WTC11 (cell line): ENCODE results near the gene SRSF4.
A peak's percentile ranks its signal among the peaks of the same experiment; 100 is the strongest.

Source experiments
- ATF3 ChIP-seq: sonication (generic); formaldehyde crosslinking; conservative IDR thresholded peaks from 2 replicates; pipeline ENCODE4 v1.8.1; 2022; ENCODE audit warnings: mild to moderate bottlenecking, missing genetic modification reagents
- IRF2 ChIP-seq: sonication (generic); formaldehyde crosslinking; IDR thresholded peaks from 2 replicates; pipeline ENCODE4 v1.8.0; 2022; ENCODE audit warnings: low read depth, missing genetic modification reagents, borderline replicate concordance
- KAT7 ChIP-seq: sonication (generic); formaldehyde crosslinking; IDR thresholded peaks from 2 replicates; pipeline ENCODE4 v1.8.1; 2023; ENCODE audit warnings: missing genetic modification reagents, mild to moderate bottlenecking, borderline replicate concordance
- MYBL2 ChIP-seq: sonication (generic); formaldehyde crosslinking; IDR thresholded peaks from 2 replicates; pipeline ENCODE4 v1.8.1; 2023; ENCODE audit warnings: mild to moderate bottlenecking, moderate library complexity, missing genetic modification reagents
- TEAD4 ChIP-seq: sonication (generic); formaldehyde crosslinking; IDR thresholded peaks from 2 replicates; pipeline ENCODE4 v1.8.0; 2022; ENCODE audit warnings: mild to moderate bottlenecking, missing genetic modification reagents
- ZBTB21 ChIP-seq: sonication (generic); formaldehyde crosslinking; IDR thresholded peaks from 2 replicates; pipeline ENCODE4 v1.8.1; 2023; ENCODE audit warnings: mild to moderate bottlenecking, missing genetic modification reagents, borderline replicate concordance
- TF ChIP-seq, protein P1 (sequence below): fragments of 200-600 bp; IDR thresholded peaks from 2 replicates; pipeline ENCODE4 v1.8.0; 2022; ENCODE audit warnings: antibody characterized with exemption
- TF ChIP-seq, protein P2 (sequence below): sonication (generic); formaldehyde crosslinking; IDR thresholded peaks from 2 replicates; pipeline ENCODE4 v1.8.0; 2022; ENCODE audit warnings: mild to moderate bottlenecking, missing genetic modification reagents

- TF ChIP-seq, protein P1, sequence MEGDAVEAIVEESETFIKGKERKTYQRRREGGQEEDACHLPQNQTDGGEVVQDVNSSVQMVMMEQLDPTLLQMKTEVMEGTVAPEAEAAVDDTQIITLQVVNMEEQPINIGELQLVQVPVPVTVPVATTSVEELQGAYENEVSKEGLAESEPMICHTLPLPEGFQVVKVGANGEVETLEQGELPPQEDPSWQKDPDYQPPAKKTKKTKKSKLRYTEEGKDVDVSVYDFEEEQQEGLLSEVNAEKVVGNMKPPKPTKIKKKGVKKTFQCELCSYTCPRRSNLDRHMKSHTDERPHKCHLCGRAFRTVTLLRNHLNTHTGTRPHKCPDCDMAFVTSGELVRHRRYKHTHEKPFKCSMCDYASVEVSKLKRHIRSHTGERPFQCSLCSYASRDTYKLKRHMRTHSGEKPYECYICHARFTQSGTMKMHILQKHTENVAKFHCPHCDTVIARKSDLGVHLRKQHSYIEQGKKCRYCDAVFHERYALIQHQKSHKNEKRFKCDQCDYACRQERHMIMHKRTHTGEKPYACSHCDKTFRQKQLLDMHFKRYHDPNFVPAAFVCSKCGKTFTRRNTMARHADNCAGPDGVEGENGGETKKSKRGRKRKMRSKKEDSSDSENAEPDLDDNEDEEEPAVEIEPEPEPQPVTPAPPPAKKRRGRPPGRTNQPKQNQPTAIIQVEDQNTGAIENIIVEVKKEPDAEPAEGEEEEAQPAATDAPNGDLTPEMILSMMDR = peak; percentile 95
- TF ChIP-seq KAT7 (CRISPR knock-in tag) (no peak), TEAD4 (CRISPR knock-in tag) (no peak), IRF2 (CRISPR knock-in tag) (no peak), ZBTB21 (no peak), MYBL2 (CRISPR knock-in tag) (no peak), ATF3 (CRISPR knock-in tag) (no peak)
- TF ChIP-seq, protein P2, sequence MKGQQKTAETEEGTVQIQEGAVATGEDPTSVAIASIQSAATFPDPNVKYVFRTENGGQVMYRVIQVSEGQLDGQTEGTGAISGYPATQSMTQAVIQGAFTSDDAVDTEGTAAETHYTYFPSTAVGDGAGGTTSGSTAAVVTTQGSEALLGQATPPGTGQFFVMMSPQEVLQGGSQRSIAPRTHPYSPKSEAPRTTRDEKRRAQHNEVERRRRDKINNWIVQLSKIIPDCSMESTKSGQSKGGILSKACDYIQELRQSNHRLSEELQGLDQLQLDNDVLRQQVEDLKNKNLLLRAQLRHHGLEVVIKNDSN (CRISPR knock-in tag) = no peak
Measured at GRCh38 chr1:29202584-29203340, 21.1 kb upstream of the SRSF4 start.
